ENCODE results near the gene CCR5AS.

DNA sequence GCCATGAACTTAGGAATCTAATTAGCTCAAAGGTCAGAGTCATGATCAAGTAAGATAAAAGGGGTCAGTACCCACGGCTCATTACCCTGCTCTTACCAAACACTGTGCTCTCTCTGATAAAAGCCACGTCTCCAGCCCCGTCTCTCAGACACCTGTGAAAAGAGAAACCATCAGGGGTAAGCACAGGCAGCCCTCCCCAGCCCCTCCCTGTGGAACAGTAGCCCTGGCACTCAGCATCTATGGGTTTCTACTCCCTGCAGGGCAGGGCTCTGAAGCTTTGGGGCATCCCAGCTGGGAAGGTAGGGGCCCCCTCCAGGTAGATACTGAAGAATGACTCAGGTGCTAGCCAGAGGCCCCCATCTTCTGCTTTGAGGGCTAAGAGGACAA lies 47.3 kb upstream of the CCR5AS start:
- TF ChIP-seq, protein P1, sequence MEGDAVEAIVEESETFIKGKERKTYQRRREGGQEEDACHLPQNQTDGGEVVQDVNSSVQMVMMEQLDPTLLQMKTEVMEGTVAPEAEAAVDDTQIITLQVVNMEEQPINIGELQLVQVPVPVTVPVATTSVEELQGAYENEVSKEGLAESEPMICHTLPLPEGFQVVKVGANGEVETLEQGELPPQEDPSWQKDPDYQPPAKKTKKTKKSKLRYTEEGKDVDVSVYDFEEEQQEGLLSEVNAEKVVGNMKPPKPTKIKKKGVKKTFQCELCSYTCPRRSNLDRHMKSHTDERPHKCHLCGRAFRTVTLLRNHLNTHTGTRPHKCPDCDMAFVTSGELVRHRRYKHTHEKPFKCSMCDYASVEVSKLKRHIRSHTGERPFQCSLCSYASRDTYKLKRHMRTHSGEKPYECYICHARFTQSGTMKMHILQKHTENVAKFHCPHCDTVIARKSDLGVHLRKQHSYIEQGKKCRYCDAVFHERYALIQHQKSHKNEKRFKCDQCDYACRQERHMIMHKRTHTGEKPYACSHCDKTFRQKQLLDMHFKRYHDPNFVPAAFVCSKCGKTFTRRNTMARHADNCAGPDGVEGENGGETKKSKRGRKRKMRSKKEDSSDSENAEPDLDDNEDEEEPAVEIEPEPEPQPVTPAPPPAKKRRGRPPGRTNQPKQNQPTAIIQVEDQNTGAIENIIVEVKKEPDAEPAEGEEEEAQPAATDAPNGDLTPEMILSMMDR (IDR thresholded peaks at IDR 0.05), result no peak
- TF ChIP-seq POLR2A (IDR thresholded peaks at IDR 0.05), result no peak
